NCI-H1694 (cell line): ENCODE results near the gene NT5C2.

Experiments used
- DNase-seq: peaks from one replicate; lab custom pipeline; 2025; lab: John Stamatoyannopoulos, UW

The NT5C2 gene

GRCh38 chr10:103123282-103124024 lies 69.6 kb downstream of the NT5C2 start:
- no peak for DNase-seq

- DNase-seq, result no peak
These were observed 71.9 kb downstream of the NT5C2 start for GRCh38 chr10:103120977-103121735.

GRCh38 chr10:103120546-103120945 lies 72.5 kb downstream of the NT5C2 start:
- no peak for DNase-seq

GRCh38 chr10:103117247-103117646 lies 75.8 kb downstream of the NT5C2 start:
- DNase-seq, result no peak

- no peak for DNase-seq
These were observed 78.2 kb downstream of the NT5C2 start for GRCh38 chr10:103114876-103115275.

GRCh38 chr10:103111918-103112877 lies 80.9 kb downstream of the NT5C2 start:
- DNase-seq, result no peak

- no peak for DNase-seq
These were observed 81.8 kb downstream of the NT5C2 start for GRCh38 chr10:103111031-103111917.

- DNase-seq, result no peak
These were observed 82.7 kb downstream of the NT5C2 start for GRCh38 chr10:103110407-103110806.

GRCh38 chr10:103109821-103110220 lies 83.3 kb downstream of the NT5C2 start:
- no peak for DNase-seq

- no peak for DNase-seq
These were observed 86.5 kb downstream of the NT5C2 start for GRCh38 chr10:103106539-103106938.

GRCh38 chr10:103105462-103105861 lies 87.6 kb downstream of the NT5C2 start:
- no peak for DNase-seq

- no peak for DNase-seq
These were observed 88.4 kb downstream of the NT5C2 start for GRCh38 chr10:103104721-103105120.

GRCh38 chr10:103103989-103104388 lies 89.1 kb downstream of the NT5C2 start:
- DNase-seq, result no peak

- DNase-seq, result no peak
These were observed 90.9 kb downstream of the NT5C2 start for GRCh38 chr10:103102195-103102594.

- no peak for DNase-seq
These were observed 92.5 kb downstream of the NT5C2 start for GRCh38 chr10:103100620-103101019.

- DNase-seq, result no peak
These were observed 94.8 kb downstream of the NT5C2 start for GRCh38 chr10:103098240-103098639.

- no peak for DNase-seq
These were observed 96.9 kb downstream of the NT5C2 start for GRCh38 chr10:103096130-103096529.

GRCh38 chr10:103095005-103095404 lies 98.1 kb downstream of the NT5C2 start:
- no peak for DNase-seq

GRCh38 chr10:103090911-103091310 lies 102.2 kb downstream of the NT5C2 start:
- no peak for DNase-seq

GRCh38 chr10:103089493-103089892 lies 103.6 kb downstream of the NT5C2 start:
- no peak for DNase-seq

GRCh38 chr10:103086799-103087198 lies 106.3 kb downstream of the NT5C2 start:
- DNase-seq, result no peak
